Activated T-cell treated with anti-CD3 and anti-CD28 coated beads, Interleukin-2, amount 50 U/mL, for 4 hours (primary cell): ENCODE measurements around the gene DPYD. TPM values are rescaled to one million over a fixed set of nuclear protein-coding genes. Genes with fewer than 3 reads are reported as not detected.

Source experiments
- ATAC-seq, 2 donors: fragments of 200-7000 bp; cut with Tn5 transposase; one replicate each; pipeline ENCODE4 v1.10.0; 2021
- DNase-seq: peaks from one replicate; pipeline ENCODE4 v3.0.0-alpha.2; 2020
- H3K27me3 Mint-ChIP-seq: one replicate; pipeline ENCODE4 v1.8.0; 2021; ENCODE audit warnings: low read depth, mixed read lengths
- H3K36me3 Mint-ChIP-seq: one replicate; pipeline ENCODE4 v1.8.0; 2022; ENCODE audit warnings: mixed read lengths; ENCODE audit not compliant: insufficient read depth
- H3K4me1 Mint-ChIP-seq: one replicate; pipeline ENCODE4 v1.8.0; 2021; ENCODE audit warnings: low read depth, mixed read lengths
- H3K4me3 Mint-ChIP-seq: one replicate; pipeline ENCODE4 v1.8.0; 2021; ENCODE audit warnings: mild to moderate bottlenecking, moderate library complexity, mixed read lengths
- H3K9me3 Mint-ChIP-seq: one replicate; pipeline ENCODE4 v1.8.0; 2021; ENCODE audit warnings: mixed read lengths
- total RNA-seq, 3 donors: library from RNA; stranded (reverse); gene quantifications; one replicate each; pipeline ENCODE4 v1.2.1, GENCODE V29; 2021

Gene DPYD
- total RNA-seq, 3 donors from 2014 or later, result 2.1 to 3.5 (median 2.8) TPM

DNA sequence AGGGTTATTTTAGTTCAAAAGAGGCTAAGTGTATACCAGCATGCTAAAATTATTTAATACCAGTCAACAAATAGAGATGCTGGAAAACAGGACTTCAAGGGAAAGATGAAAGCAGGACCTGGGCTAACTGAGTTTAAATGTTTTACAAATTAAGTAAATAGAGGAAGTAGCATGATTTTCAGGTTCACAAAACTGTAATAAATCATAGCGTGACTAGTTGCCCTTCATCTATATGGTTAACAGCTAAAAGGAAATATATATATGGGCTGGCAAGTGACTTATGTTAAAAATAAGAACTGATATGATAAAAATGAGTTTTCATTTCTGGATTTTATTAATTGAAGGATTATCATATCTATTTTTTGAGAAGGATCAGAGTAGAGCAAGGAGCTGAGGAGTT lies 25.6 kb downstream of the DPYD start:
- Mint-ChIP-seq H3K4me3 (no peak overlapping the region), H3K9me3 (peaks cover 25% of the 10 kb centered on the region), H3K36me3 (peaks cover 22% of the 10 kb centered on the region), H3K4me1 (peaks cover 31% of the 10 kb centered on the region), H3K27me3 (no peaks in the 10 kb centered on the region)
- DNase-seq, result no peak
- ATAC-seq, result no peak

DNA sequence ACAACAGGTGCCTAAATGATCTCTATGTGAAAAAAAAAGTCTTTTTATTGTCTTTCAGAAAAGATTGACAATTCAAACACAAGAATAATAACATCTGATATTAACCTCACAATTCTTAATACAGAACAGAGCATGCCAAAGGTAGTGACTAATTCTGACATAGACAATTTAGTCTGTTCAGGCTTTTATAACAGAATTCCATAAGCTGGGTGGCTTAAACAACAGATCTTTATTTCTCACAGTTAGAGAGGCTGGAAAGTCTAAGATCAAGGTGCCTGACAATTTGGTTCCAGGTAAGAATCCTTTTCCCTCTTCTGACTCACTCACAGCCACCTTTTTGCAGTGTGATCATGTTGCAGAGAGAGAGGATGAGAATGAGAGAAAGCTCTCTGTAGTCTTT lies 27.0 kb downstream of the DPYD start:
- Mint-ChIP-seq H3K36me3 (peaks cover 21% of the 10 kb centered on the region), H3K4me3 (no peak overlapping the region), H3K4me1 (peaks cover 31% of the 10 kb centered on the region), H3K9me3 (peaks cover 28% of the 10 kb centered on the region), H3K27me3 (no peaks in the 10 kb centered on the region)
- DNase-seq (no peak), ATAC-seq (no peak)

DNA sequence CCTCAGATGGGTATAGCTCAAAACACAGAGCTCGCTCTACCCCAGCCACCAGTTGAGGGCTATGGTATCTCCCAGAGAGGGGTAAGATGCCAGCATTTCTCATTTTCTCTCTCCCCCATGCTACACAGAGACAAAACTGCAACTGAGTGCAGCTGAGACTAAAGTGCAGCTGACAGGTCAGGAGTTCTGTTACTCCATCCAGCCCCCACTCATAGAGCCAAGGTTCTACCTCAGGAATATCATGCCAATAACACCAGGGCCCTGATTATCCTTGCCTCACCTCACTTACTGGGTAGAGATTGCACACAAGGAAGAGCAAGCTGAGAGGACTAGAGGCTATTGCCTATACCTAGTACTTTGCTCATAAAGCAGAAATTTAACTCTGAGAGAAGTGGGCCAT lies 34.6 kb downstream of the DPYD start:
- DNase-seq (no peak), ATAC-seq (no peak)
- Mint-ChIP-seq H3K4me1 (peaks cover 21% of the 10 kb centered on the region), H3K4me3 (no peak overlapping the region), H3K9me3 (peaks cover 24% of the 10 kb centered on the region), H3K36me3 (peaks cover 23% of the 10 kb centered on the region), H3K27me3 (no peaks in the 10 kb centered on the region)

DNA sequence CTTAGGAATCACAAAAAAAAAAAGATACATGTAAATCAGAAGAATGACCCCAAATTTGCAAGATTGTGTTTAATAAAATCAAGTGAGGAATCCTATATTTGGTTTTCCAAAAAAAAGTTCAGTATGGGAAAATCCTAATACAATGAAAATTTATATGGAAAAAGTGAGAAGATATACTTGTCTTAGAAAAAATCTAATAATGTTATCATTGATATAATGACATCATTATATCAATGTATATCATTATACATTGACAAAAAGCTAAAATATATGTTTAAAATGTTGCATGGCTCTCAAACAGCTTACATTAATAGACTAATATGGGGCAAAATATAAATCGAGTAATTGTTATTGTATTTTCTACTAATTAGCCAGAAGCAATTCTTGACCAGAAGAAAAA lies 37.0 kb downstream of the DPYD start:
- peaks cover 21% of the 10 kb centered on the region for H3K4me1 Mint-ChIP-seq
- no peak for DNase-seq
- H3K27me3 Mint-ChIP-seq, result no peaks in the 10 kb centered on the region
- H3K36me3 Mint-ChIP-seq, result peaks cover 24% of the 10 kb centered on the region
- H3K4me3 Mint-ChIP-seq, result no peak overlapping the region
- peaks cover 10% of the 10 kb centered on the region for H3K9me3 Mint-ChIP-seq
- ATAC-seq, result no peak

DNA sequence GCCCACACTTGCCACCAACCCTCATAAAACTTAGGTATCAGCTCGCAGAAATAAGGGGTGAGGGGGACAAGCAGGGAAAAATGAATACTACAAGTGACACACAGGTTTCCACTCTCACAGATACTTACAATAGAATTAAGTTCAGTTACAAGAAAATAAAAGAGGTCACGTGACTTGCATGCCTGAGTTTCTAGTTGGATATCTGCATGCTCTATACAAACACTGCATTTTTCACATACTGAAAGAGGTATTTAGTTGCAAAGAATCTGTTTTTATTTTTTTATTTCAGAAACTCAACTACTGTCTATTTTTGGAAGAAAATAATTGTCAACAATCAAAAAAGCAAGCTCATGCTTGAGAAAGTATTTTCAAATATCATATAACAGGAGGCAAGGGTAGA lies 43.5 kb downstream of the DPYD start:
- DNase-seq (no peak), ATAC-seq (no peak)
- Mint-ChIP-seq H3K4me1 (peaks cover 7% of the 10 kb centered on the region), H3K27me3 (no peaks in the 10 kb centered on the region), H3K4me3 (no peak overlapping the region), H3K9me3 (no peaks in the 10 kb centered on the region), H3K36me3 (peaks cover 22% of the 10 kb centered on the region)

DNA sequence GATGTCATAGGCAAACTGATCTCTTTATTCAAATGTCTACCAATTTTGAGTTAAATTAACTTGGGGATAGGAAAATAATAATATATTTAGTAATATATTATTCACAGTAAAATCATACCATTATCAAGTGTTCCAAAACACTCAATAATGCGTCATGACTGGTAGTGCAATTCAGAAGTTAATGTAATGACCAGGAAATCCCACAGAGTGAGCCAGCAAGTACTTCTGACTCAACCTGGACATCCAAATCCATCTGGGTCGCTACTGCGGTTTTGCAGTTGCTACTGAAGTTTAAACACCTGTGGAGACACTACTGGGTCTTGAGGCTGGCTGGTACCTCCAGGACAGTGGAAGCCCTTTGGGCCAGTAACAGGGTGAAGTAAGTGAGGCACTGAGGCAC lies 44.8 kb downstream of the DPYD start:
- peaks cover 27% of the 10 kb centered on the region for H3K36me3 Mint-ChIP-seq
- H3K4me1 Mint-ChIP-seq, result peaks cover 7% of the 10 kb centered on the region
- DNase-seq (no peak), ATAC-seq (no peak)
- no peaks in the 10 kb centered on the region for H3K27me3 Mint-ChIP-seq
- H3K4me3 Mint-ChIP-seq, result no peak overlapping the region
- H3K9me3 Mint-ChIP-seq, result no peaks in the 10 kb centered on the region

DNA sequence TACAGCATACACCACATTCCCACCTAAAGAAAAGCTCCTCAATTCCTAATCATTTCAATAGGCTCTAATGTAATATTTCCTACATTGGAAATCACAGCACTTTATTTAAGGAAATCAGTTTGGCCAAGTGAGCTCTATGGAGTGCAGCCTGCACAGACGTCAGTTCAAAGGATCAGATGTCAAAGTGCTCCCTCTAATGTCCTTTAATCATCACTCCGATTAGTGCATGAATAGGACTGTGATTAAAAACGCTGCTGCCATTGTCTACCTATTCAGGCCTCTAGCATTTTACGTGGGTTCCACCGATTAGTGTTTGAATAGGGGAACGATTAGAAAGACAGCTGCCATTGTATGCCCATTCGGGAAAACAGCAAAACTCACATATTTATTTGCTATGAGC lies 50.2 kb downstream of the DPYD start:
- H3K9me3 Mint-ChIP-seq, result peaks cover 6% of the 10 kb centered on the region
- peaks cover 37% of the 10 kb centered on the region for H3K36me3 Mint-ChIP-seq
- no peak for DNase-seq
- H3K27me3 Mint-ChIP-seq, result no peaks in the 10 kb centered on the region
- ATAC-seq, result no peak
- no peak overlapping the region for H3K4me3 Mint-ChIP-seq
- peaks cover 13% of the 10 kb centered on the region for H3K4me1 Mint-ChIP-seq

DNA sequence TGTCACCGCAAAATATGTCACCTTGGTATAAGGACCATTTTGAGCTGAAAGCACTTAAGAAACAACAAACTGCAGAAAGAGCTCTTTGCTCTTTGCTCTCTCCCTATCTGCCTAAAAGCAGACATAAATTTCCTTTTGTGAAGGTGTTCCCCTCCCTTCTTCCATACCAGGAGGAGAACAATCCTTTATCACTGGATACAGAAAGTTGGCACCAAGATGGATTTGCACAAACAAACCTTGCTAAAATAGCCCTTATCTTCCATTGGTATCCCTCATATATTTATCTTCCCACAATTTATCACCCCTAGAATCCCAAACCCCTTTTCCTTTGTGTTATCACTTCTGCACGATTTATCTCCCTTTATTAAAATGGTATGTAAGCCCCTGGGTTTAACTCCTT lies 51.4 kb downstream of the DPYD start:
- H3K9me3 Mint-ChIP-seq, result peaks cover 6% of the 10 kb centered on the region
- no peak for ATAC-seq
- DNase-seq, result no peak
- no peak overlapping the region for H3K4me3 Mint-ChIP-seq
- H3K27me3 Mint-ChIP-seq, result no peaks in the 10 kb centered on the region
- peaks cover 33% of the 10 kb centered on the region for H3K36me3 Mint-ChIP-seq
- H3K4me1 Mint-ChIP-seq, result peaks cover 20% of the 10 kb centered on the region

DNA sequence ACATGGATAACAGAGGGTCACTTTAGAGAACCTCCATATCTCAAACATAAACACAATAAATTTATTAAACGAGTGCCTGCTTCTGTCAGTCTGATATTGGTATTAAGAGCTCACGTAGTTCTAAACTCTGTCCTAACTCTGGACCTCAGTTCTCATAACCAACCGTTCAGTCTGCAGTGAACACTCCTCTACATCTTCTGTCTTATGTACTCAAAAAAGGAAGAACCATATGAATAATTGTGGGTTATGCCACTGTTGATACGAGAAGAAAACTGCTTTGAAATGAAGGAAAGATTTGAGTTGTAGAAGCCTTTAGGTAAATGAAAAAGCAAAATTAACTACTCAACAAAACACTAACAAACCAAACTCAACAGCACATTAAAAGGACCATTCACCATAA lies 53.7 kb downstream of the DPYD start:
- ATAC-seq, result no peak
- no peak for DNase-seq
- no peaks in the 10 kb centered on the region for H3K27me3 Mint-ChIP-seq
- H3K9me3 Mint-ChIP-seq, result peaks cover 6% of the 10 kb centered on the region
- H3K36me3 Mint-ChIP-seq, result peaks cover 29% of the 10 kb centered on the region
- H3K4me1 Mint-ChIP-seq, result peaks cover 24% of the 10 kb centered on the region
- no peak overlapping the region for H3K4me3 Mint-ChIP-seq

DNA sequence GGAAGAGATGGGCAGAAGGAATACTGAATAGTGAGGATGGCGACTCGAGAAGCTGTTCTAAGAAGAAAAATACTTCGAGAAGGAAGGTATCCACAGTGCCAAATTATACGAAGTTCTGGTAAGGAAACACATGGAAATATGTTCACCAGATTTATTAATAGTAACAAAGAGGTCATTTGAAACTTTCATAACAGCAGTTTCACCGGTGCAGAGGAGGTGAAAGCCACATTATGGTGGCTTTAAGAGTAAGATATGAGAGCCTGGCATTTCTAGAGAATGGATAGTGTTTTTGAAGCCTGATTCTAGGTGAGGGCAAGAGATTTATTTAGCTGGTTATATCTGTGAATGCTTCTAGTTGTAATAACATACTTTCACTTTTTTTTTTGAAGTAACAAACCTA lies 56.2 kb downstream of the DPYD start:
- no peak for DNase-seq
- ATAC-seq, result no peak
- H3K9me3 Mint-ChIP-seq, result peaks cover 6% of the 10 kb centered on the region
- H3K4me1 Mint-ChIP-seq, result peaks cover 24% of the 10 kb centered on the region
- peaks cover 20% of the 10 kb centered on the region for H3K36me3 Mint-ChIP-seq
- H3K4me3 Mint-ChIP-seq, result no peak overlapping the region
- no peaks in the 10 kb centered on the region for H3K27me3 Mint-ChIP-seq

DNA sequence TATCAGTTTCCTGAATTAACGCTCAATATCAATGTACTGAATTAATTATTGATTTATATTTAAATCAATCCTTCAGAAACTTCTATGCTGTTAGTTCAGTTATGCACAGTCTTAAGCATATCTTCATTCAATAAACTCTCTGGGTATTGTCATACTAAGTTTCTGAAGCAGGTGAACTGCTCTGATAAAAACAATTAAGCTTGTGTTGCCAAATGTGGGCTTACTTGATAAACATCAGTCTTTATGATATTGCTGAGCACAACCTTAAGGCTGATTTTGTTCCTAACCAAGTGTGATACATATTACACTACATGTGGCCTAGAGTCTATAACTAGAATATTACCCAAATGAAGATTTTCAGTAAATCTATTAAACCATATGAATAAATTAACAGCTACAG lies 67.6 kb downstream of the DPYD start:
- no peak overlapping the region for H3K4me3 Mint-ChIP-seq
- DNase-seq (no peak), ATAC-seq (no peak)
- peaks cover 16% of the 10 kb centered on the region for H3K36me3 Mint-ChIP-seq
- no peaks in the 10 kb centered on the region for H3K27me3 Mint-ChIP-seq
- no peaks in the 10 kb centered on the region for H3K9me3 Mint-ChIP-seq
- H3K4me1 Mint-ChIP-seq, result peaks cover 25% of the 10 kb centered on the region

DNA sequence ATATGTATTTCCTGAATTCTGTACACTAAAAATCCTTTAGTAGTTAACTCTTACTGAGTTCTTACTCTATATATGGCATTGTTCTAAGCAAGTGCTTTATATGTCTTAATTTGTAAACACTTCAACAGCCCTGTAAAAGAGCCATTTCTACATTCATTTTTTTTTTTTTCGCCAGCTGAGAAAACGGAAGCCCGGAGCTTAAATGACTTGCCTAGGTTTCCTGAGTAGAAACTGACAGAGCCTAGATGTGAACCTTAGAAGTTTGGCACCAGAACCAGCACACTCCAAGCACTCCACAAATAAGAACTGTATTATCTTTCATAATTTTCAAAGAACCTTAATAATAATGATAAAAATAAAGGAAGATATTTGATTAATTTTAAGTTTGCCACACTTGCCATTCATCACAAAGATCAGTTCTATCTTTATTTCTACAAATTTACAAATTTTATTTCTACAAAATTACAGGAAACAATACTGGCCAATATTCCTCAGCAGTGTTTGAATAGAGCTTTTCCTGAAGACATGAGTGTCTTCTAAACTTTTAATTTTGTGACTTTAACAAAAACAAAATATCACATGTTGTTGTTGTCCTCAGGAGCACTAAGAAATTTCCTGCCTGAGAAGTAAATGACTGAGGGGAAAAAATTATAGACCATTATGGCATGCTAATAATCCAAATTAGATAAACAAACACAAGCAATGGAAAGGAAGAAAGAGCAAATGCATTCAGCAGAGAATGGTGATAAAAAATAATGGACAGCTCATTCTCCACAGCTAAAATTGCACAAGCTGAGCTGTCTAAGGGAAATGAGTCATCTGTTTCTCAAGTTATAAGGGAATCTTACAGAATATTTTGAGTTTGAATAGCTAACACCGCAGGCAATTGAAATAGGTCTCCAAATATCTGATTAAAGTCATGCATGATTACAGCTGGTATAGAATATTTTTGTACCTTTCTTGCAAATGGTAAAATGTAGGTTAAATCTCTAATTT lies 71.2 kb downstream of the DPYD start:
- ATAC-seq (peak; percentile 53 to 58), DNase-seq (no peak)
- Mint-ChIP-seq H3K36me3 (peaks cover 8% of the 10 kb centered on the region), H3K9me3 (no peaks in the 10 kb centered on the region), H3K27me3 (no peaks in the 10 kb centered on the region), H3K4me3 (no peak overlapping the region), H3K4me1 (peaks cover 24% of the 10 kb centered on the region)

DNA sequence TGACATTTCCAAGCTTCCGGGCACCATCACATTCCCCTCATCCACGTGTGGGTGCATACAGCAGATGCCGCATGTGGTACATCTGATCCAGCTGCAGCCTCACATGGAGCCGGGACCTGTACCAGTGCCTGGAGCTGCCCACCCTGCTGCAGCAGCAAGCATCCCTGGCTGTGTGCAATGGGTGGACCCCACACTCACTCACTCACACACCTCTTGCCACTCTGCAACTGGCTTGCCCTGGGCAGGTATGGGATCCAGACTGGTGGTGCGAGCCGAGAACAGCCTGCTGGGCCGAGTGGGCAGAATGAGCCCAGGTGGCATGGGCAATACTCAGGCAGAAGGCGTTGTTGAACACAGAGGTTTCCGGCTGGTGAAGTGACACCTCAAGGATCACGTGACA lies 75.0 kb downstream of the DPYD start:
- no peak for DNase-seq
- Mint-ChIP-seq H3K27me3 (no peaks in the 10 kb centered on the region), H3K4me3 (no peak overlapping the region), H3K36me3 (peaks cover 6% of the 10 kb centered on the region), H3K9me3 (no peaks in the 10 kb centered on the region), H3K4me1 (peaks cover 14% of the 10 kb centered on the region)
- no peak for ATAC-seq

DNA sequence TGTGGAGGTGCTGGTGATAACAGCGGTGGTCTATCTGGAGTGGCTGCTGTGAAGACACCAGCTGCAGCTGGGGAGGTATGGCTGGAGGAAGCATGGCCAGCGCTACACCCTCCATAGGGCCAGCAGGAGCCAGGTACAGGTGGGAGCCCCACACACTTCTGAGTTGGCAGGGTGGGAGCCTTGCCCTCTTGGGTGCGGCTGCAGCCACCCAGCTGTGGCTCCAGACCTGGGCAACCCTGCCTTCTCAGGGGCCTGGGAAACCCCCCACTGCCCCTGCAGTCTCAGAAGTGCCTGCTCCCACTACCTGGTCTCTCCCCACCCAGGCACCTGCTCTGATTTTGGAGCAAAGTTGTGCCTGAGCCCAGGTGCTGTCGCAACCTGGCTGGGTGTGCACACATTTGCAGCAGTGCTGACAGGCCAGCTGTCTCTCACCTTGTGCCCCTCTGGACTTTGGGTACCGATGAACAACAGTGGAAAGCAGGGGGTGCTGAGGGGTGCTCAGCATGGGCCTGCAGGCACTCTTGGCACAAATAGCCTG lies 76.2 kb downstream of the DPYD start:
- H3K4me3 Mint-ChIP-seq, result no peak overlapping the region
- peaks cover 4% of the 10 kb centered on the region for H3K4me1 Mint-ChIP-seq
- ATAC-seq (no peak), DNase-seq (no peak)
- H3K36me3 Mint-ChIP-seq, result peaks cover 8% of the 10 kb centered on the region
- no peaks in the 10 kb centered on the region for H3K27me3 Mint-ChIP-seq
- H3K9me3 Mint-ChIP-seq, result no peaks in the 10 kb centered on the region

DNA sequence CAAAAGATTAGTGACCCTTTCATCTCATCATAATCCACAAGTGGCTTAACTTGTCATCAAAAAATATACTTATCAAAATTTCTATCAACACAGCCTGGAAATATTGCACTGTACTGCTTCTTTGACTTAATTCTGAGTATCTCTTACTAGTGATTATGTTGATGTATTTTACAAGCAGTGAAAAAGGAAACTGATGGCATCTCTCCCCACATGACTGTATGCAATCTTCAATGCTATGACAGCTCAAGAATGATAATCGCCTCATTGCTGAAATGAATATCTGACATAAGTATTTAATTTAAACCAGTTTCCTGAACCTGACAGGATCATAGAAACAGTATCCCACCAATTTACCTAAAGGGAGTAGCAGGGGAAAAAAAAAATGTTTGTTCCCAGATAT lies 79.5 kb downstream of the DPYD start:
- H3K4me1 Mint-ChIP-seq, result no peaks in the 10 kb centered on the region
- H3K36me3 Mint-ChIP-seq, result peaks cover 9% of the 10 kb centered on the region
- H3K4me3 Mint-ChIP-seq, result no peak overlapping the region
- no peaks in the 10 kb centered on the region for H3K27me3 Mint-ChIP-seq
- no peaks in the 10 kb centered on the region for H3K9me3 Mint-ChIP-seq
- no peak for DNase-seq
- no peak for ATAC-seq
